H1 (cell line): ENCODE measurements around the gene PSMF1. TPM values are rescaled to one million over a fixed set of nuclear protein-coding genes. Genes with fewer than 3 reads are reported as not detected.
A peak's percentile ranks its signal among the peaks of the same experiment; 100 is the strongest.

ENCODE experiments used
- CTCF ChIA-PET: fragments of 300-600 bp; sonication (Branson Sonifier 250); formaldehyde crosslinking; loops from one replicate; lab custom pipeline; 2021; ENCODE audit not compliant: partially characterized antibody; lab: Charles Lee
- POLR2A ChIA-PET: fragments of 300-600 bp; sonication (Branson Sonifier 250); formaldehyde crosslinking; loops from one replicate; lab custom pipeline; 2021; ENCODE audit warnings: inconsistent platforms; ENCODE audit not compliant: partially characterized antibody; lab: Charles Lee
- DNase-seq, 2 experiments: peaks; one replicate each; pipeline versions ENCODE4 v3.0.0 to v3.0.0-alpha.2; 2010 to 2022; ENCODE audit warnings: low spot score in 2 of 2, low read depth in 1 of 2, mixed read lengths in 1 of 2
- FAIRE-seq: peaks from 2 replicates; lab custom pipeline; 2011; peaks lifted over from hg19 to GRCh38; lab: Jason Lieb, UNC
- H2AFZ ChIP-seq: 2 replicates; pipeline ENCODE4 v1.8.1; 2012; ENCODE audit warnings: low read length, inconsistent platforms
- H2AK5ac ChIP-seq: 2 replicates; pipeline ENCODE4 v1.6.1; 2013; ENCODE audit warnings: low read depth, low read length
- H2BK120ac ChIP-seq: replicated peaks from 2 replicates; pipeline ENCODE3; 2013; ENCODE audit warnings: low read depth, low read length, inconsistent platforms
- H2BK12ac ChIP-seq: 2 replicates; pipeline ENCODE4 v1.6.1; 2013; ENCODE audit warnings: low read depth, low read length
- H2BK15ac ChIP-seq: 2 replicates; pipeline ENCODE4 v1.6.1; 2013; ENCODE audit warnings: low read length
- H2BK20ac ChIP-seq: 2 replicates; pipeline ENCODE4 v1.6.1; 2013; ENCODE audit warnings: low read length
- H2BK5ac ChIP-seq: 2 replicates; pipeline ENCODE4 v1.6.1; 2013; ENCODE audit warnings: low read depth, low read length
- H3K14ac ChIP-seq: 2 replicates; pipeline ENCODE4 v1.6.1; 2013; ENCODE audit warnings: inconsistent platforms; ENCODE audit not compliant: insufficient read length
- H3K18ac ChIP-seq: 2 replicates; pipeline ENCODE4 v1.6.1; 2013; ENCODE audit warnings: low read length; ENCODE audit errors: extremely low read depth
- H3K23ac ChIP-seq: 2 replicates; pipeline ENCODE4 v1.6.1; 2013; ENCODE audit warnings: inconsistent platforms; ENCODE audit not compliant: insufficient read length
- H3K23me2 ChIP-seq: 2 replicates; pipeline ENCODE4 v1.6.1; 2013; ENCODE audit warnings: low read depth, low read length
- H3K27ac ChIP-seq: 2 replicates; pipeline ENCODE4 v1.6.1; 2011; ENCODE audit warnings: low read depth, low read length, inconsistent platforms
- H3K27me3 ChIP-seq, 4 experiments: replicated peaks in 1 of 4; 1 replicate in 1 of 4; 2 replicates in 3 of 4; pipeline versions ENCODE4 v1.6.1 to v1.8.1; 2011 to 2013; ENCODE audit warnings: low read length in 3 of 4, mild to moderate bottlenecking in 3 of 4, inconsistent platforms in 2 of 4, mixed read lengths in 2 of 4, moderate library complexity in 1 of 4; ENCODE audit not compliant: control insufficient read depth in 3 of 4, insufficient read depth in 3 of 4; ENCODE audit errors: extremely low read depth in 1 of 4
- H3K36me3 ChIP-seq, 4 experiments: 2 replicates each; pipeline versions ENCODE4 v1.6.1 to v1.8.1; 2011 to 2013; ENCODE audit warnings: mild to moderate bottlenecking in 4 of 4, low read length in 3 of 4, moderate library complexity in 2 of 4, control low read depth in 1 of 4, inconsistent platforms in 1 of 4; ENCODE audit not compliant: insufficient read depth in 4 of 4, control insufficient read depth in 2 of 4
- H3K4ac ChIP-seq: replicated peaks from 2 replicates; pipeline ENCODE3; 2013; ENCODE audit warnings: low read length, low read depth, mixed read lengths, inconsistent platforms; ENCODE audit not compliant: insufficient read length
- H3K4me1 ChIP-seq, 4 experiments: replicated peaks in 1 of 4; 1 replicate in 1 of 4; 2 replicates in 3 of 4; pipeline versions ENCODE4 v1.6.1 to v1.8.1; 2011 to 2013; ENCODE audit warnings: low read length in 3 of 4, inconsistent platforms in 2 of 4, mixed read lengths in 1 of 4; ENCODE audit not compliant: insufficient read depth in 4 of 4, control insufficient read depth in 3 of 4
- H3K4me2 ChIP-seq, 2 experiments: 2 replicates each; pipeline versions ENCODE4 v1.6.1 to v1.8.1; 2011 to 2013; ENCODE audit warnings: low read depth in 2 of 2, low read length in 2 of 2, control low read depth in 1 of 2, inconsistent platforms in 1 of 2, mild to moderate bottlenecking in 1 of 2; ENCODE audit not compliant: insufficient read depth in 1 of 2
- H3K4me3 ChIP-seq, 4 experiments: fragments of 200-600, 300-600 bp in 1 of 4; sonication (generic), shearing (Covaris generic), sonication (Bioruptor Twin) in 1 of 4; 2 replicates each; pipeline versions ENCODE4 v1.5.1 to v1.8.1; 2011 to 2016; ENCODE audit warnings: low read length in 4 of 4, low read depth in 3 of 4, control low read depth in 2 of 4, inconsistent platforms in 2 of 4, mild to moderate bottlenecking in 2 of 4, mixed read lengths in 1 of 4, moderate library complexity in 1 of 4; ENCODE audit not compliant: insufficient read depth in 2 of 4; ENCODE audit errors: extremely low read depth in 1 of 4
- H3K56ac ChIP-seq: replicated peaks from 2 replicates; pipeline ENCODE3; 2013; ENCODE audit warnings: low read depth, mild to moderate bottlenecking, mixed read lengths, low read length, inconsistent platforms; ENCODE audit not compliant: insufficient read length
- H3K79me1 ChIP-seq: 2 replicates; pipeline ENCODE4 v1.6.1; 2013; ENCODE audit warnings: low read depth, low read length, control low read depth
- H3K79me2 ChIP-seq, 2 experiments: 2 replicates each; pipeline versions ENCODE4 v1.6.1 to v1.8.1; 2012 to 2013; ENCODE audit warnings: low read length in 2 of 2, mild to moderate bottlenecking in 2 of 2, inconsistent platforms in 1 of 2; ENCODE audit not compliant: insufficient read depth in 2 of 2, control insufficient read depth in 1 of 2
- H3K9ac ChIP-seq, 4 experiments: replicated peaks in 1 of 4; 1 replicate in 1 of 4; 2 replicates in 3 of 4; pipeline versions ENCODE4 v1.6.1 to v1.8.1; 2011 to 2013; ENCODE audit warnings: low read depth in 3 of 4, low read length in 3 of 4, control low read depth in 2 of 4, mild to moderate bottlenecking in 2 of 4, moderate library complexity in 2 of 4, inconsistent platforms in 1 of 4; ENCODE audit errors: extremely low read depth in 1 of 4
- H3K9me3 ChIP-seq, 2 experiments: 2 replicates each; pipeline versions ENCODE4 v1.6.1 to v1.8.1; 2012 to 2013; ENCODE audit warnings: mild to moderate bottlenecking in 2 of 2, moderate library complexity in 2 of 2, control low read depth in 1 of 2, inconsistent platforms in 1 of 2, low read depth in 1 of 2, low read length in 1 of 2, mixed read lengths in 1 of 2; ENCODE audit not compliant: insufficient read depth in 2 of 2
- H4K20me1 ChIP-seq, 2 experiments: replicated peaks in 1 of 2; 2 replicates each; pipeline versions ENCODE3 to v1.8.1; 2011 to 2013; ENCODE audit warnings: inconsistent platforms in 2 of 2, low read length in 2 of 2, mild to moderate bottlenecking in 1 of 2; ENCODE audit not compliant: insufficient read depth in 2 of 2, control insufficient read depth in 1 of 2
- H4K5ac ChIP-seq: 2 replicates; pipeline ENCODE4 v1.6.1; 2013; ENCODE audit warnings: low read length, low read depth, mixed read lengths, inconsistent platforms; ENCODE audit not compliant: insufficient read length
- H4K8ac ChIP-seq: 2 replicates; pipeline ENCODE4 v1.8.0; 2013; ENCODE audit warnings: mild to moderate bottlenecking, moderate library complexity, low read length, inconsistent platforms; ENCODE audit not compliant: insufficient read depth; ENCODE audit errors: extremely low read depth
- H4K91ac ChIP-seq: replicated peaks from 2 replicates; pipeline ENCODE3; 2013; ENCODE audit warnings: low read length, mixed read lengths, inconsistent platforms; ENCODE audit not compliant: insufficient read length
- CBX5 ChIP-seq: fragments of 300-800, 300-1000 bp; sonication (generic); IDR thresholded peaks from 2 replicates; pipeline ENCODE4 v1.7.1; 2016; ENCODE audit warnings: antibody characterized with exemption, low read length, low read depth
- CHD2 ChIP-seq: IDR thresholded peaks from 2 replicates; pipeline ENCODE4 v1.6.1; 2012; ENCODE audit warnings: low read length, improper control_type of control experiment
- PHF8 ChIP-seq: fragments of 200-600 bp; sonication (generic); conservative IDR thresholded peaks from 2 replicates; pipeline ENCODE4 v1.7.1; 2012; ENCODE audit warnings: low read depth, mild to moderate bottlenecking, inconsistent platforms, low read length, moderate library complexity
- POU5F1 ChIP-seq: IDR thresholded peaks from 2 replicates; pipeline ENCODE4 v1.6.1; 2011; ENCODE audit warnings: low read depth, mild to moderate bottlenecking, low read length, moderate library complexity
- RAD21 ChIP-seq, 2 experiments: IDR thresholded peaks in 1 of 2; conservative IDR thresholded peaks in 1 of 2; 2 replicates each; pipeline ENCODE4 v1.6.1; 2011; ENCODE audit warnings: low read depth in 2 of 2, low read length in 2 of 2, improper control_type of control experiment in 1 of 2, inconsistent platforms in 1 of 2, mild to moderate bottlenecking in 1 of 2, moderate library complexity in 1 of 2
- SP1 ChIP-seq: IDR thresholded peaks from 2 replicates; pipeline ENCODE4 v1.6.1; 2011; ENCODE audit warnings: low read depth, low read length
- SP2 ChIP-seq: IDR thresholded peaks from 2 replicates; pipeline ENCODE4 v1.6.1; 2012; ENCODE audit warnings: mild to moderate bottlenecking, low read length, inconsistent platforms
- TBP ChIP-seq: IDR thresholded peaks from 2 replicates; pipeline ENCODE4 v1.6.1; 2011; ENCODE audit warnings: low read depth, low read length, improper control_type of control experiment
- WGBS, 2 experiments: shearing (Covaris generic) in 1 of 2; methylation state at CpG; one replicate each; pipeline versions ENCODE4 v1.1.6 to v1.1.7; 2013 to 2015; ENCODE audit warnings: low lambda C conversion rate in 2 of 2, mixed read lengths in 2 of 2, inconsistent platforms in 1 of 2, low coverage in 1 of 2, missing lambda C conversion rate in 1 of 2; ENCODE audit not compliant: insufficient replicate concordance in 2 of 2, insufficient coverage in 1 of 2, insufficient read length in 1 of 2; ENCODE audit errors: extremely low coverage in 1 of 2, missing lambda C conversion rate in 1 of 2; 5-methylcytosine and 5-hydroxymethylcytosine counted together
- polyA plus RNA-seq, 7 experiments: library from polyadenylated mRNA; depleted of rRNA in 3 of 7; stranded (reverse) in 5 of 7; unstranded in 2 of 7; fragments of >200 nt in 5 of 7; fragments of 200-250 nt in 2 of 7; gene quantifications; 1 replicate in 5 of 7; 2 replicates in 1 of 7; 4 replicates in 1 of 7; pipeline versions ENCODE4 v1.2.1 to v1.2.3, GENCODE V29; 2011 to 2013; ENCODE audit warnings: missing spikeins in 2 of 7, mixed read lengths in 2 of 7
- total RNA-seq: library from RNA; stranded (reverse); fragmentation: NEBNext Ultra II Directional; extraction: Animal tissue kit (Norgen Biotek cat#: 25700); gene quantifications from 2 replicates; pipeline ENCODE4 v1.2.1, GENCODE V29; 2021

Gene PSMF1
- total and polyA plus RNA-seq, 2 of the 8 experiments (the other 6 are each of a cell fraction or from before 2014, with no cell fraction given), result 106 to 159 TPM

GRCh38 chr20:1204576-1204975 is 86.2 kb downstream of the PSMF1 start:
- Histone ChIP-seq H2BK5ac (no peak overlapping the region), H3K36me3 (no peaks in the 10 kb centered on the region), H4K20me1 (no peaks in the 10 kb centered on the region), H3K79me2 (no peaks in the 10 kb centered on the region), H3K14ac (no peak overlapping the region), H3K9ac (no peak overlapping the region), H2AK5ac (no peak overlapping the region), H4K91ac (no peak overlapping the region), H2BK20ac (no peak overlapping the region), H3K9me3 (no peaks in the 10 kb centered on the region), H3K4me2 (no peak overlapping the region), H4K5ac (no peak overlapping the region), H3K4ac (no peak overlapping the region), H2AFZ (no peak overlapping the region), H2BK12ac (0 out of 2 replicates have a peak overlapping the region, but pooled peaks have one; percentile 27), H2BK120ac (no peak overlapping the region), H2BK15ac (no peak overlapping the region), H4K8ac (no peak overlapping the region), H3K18ac (no peak overlapping the region), H3K79me1 (no peaks in the 10 kb centered on the region), H3K23ac (no peak overlapping the region), H3K23me2 (no peaks in the 10 kb centered on the region), H3K27ac (no peak overlapping the region), H3K4me3 (no peak overlapping the region), H3K4me1 (no peaks in the 10 kb centered on the region), H3K27me3 (no peaks in the 10 kb centered on the region; a peak in 1 of 7 replicates), H3K56ac (no peak overlapping the region)
- TF ChIP-seq PHF8 (no peak), CBX5 (no peak), TBP (no peak), POU5F1 (no peak), CHD2 (no peak), SP1 (no peak), RAD21 (IDR thresholded peaks at IDR 0.05 in 1 of 2, conservative IDR thresholded peaks at IDR 0.05 in 1 of 2; ENCODE audit: low read depth in 2 of 2, low read length in 2 of 2) (no peak), SP2 (no peak)
- FAIRE-seq (no peak), DNase-seq (peak in 1 of 2 experiments; percentile 35)
- POLR2A ChIA-PET, result no interaction called here
- CTCF ChIA-PET, result interaction anchor here (1.2 to 11.9 kb wide), 3 partner anchors 8 to 26 kb away, joined by 4 to 101 read pairs (median 4); no protein-coding TSS in a partner anchor
- WGBS, 2 experiments, result 100% methylated on average over 2 of the region's 2 CpGs; no CpG with 5 or more reads in 1 of the 2 experiments
